Suprapubic skin (tissue), 4 donors: ENCODE data around the gene JAZF1.

Experiments
- POLR2A ChIP-seq, 2 donors: fragments of 450-650 bp; IDR thresholded peaks; one replicate each; pipeline ENCODE4 v1.6.1; 2017; ENCODE audit warnings: antibody characterized with exemption in 2 of 2, mild to moderate bottlenecking in 2 of 2, moderate library complexity in 2 of 2
- POLR2AphosphoS5 ChIP-seq, 3 donors: sonication (generic); formaldehyde crosslinking; IDR thresholded peaks; one replicate each; pipeline ENCODE4 v1.6.1; 2017; ENCODE audit warnings: antibody characterized with exemption in 3 of 3
- TF ChIP-seq, protein P1 (sequence below), 2 donors: fragments of 200-600 bp in 1 of 2; fragments of 450-650 bp in 1 of 2; sonication (generic) in 1 of 2; IDR thresholded peaks; one replicate each; pipeline ENCODE4 v1.5.1; 2016 to 2019; ENCODE audit warnings: antibody characterized with exemption in 2 of 2, mild to moderate bottlenecking in 1 of 2, moderate library complexity in 1 of 2

DNA sequence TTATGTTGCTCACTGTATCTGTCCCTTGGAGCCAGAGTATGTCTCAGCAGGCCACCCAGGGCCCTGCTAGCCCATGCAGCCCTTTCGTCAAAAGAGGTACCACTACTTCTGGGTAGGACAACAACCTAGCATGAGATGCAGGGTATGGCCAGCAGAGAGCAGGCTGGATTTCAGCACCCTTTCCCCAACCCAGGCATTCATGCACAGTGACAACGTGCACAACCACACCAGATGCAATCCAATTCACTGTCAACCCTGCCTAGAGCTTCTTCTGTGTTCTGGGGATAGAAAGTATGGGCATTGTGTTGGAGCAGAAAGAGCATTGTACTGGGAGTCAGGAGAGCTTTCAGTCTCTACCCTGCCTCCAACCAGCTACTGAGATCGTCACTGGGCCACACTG lies 37.9 kb downstream of the JAZF1 start:
- TF ChIP-seq, protein P1, sequence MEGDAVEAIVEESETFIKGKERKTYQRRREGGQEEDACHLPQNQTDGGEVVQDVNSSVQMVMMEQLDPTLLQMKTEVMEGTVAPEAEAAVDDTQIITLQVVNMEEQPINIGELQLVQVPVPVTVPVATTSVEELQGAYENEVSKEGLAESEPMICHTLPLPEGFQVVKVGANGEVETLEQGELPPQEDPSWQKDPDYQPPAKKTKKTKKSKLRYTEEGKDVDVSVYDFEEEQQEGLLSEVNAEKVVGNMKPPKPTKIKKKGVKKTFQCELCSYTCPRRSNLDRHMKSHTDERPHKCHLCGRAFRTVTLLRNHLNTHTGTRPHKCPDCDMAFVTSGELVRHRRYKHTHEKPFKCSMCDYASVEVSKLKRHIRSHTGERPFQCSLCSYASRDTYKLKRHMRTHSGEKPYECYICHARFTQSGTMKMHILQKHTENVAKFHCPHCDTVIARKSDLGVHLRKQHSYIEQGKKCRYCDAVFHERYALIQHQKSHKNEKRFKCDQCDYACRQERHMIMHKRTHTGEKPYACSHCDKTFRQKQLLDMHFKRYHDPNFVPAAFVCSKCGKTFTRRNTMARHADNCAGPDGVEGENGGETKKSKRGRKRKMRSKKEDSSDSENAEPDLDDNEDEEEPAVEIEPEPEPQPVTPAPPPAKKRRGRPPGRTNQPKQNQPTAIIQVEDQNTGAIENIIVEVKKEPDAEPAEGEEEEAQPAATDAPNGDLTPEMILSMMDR (IDR thresholded peaks at IDR 0.05): no peak
- TF ChIP-seq POLR2AphosphoS5 (IDR thresholded peaks at IDR 0.05) (no peak), POLR2A (IDR thresholded peaks at IDR 0.05) (no peak)
